ENCODE data around the gene C15orf40. TPM values are rescaled to one million over a fixed set of nuclear protein-coding genes. Genes with fewer than 3 reads are reported as not detected.

C15orf40 gene
- total RNA-seq, 5 donors from 2014 or later (not counting 1 experiment from before 2014, with no cell fraction given): 13.8 to 40.5 (median 37.7) TPM

DNA sequence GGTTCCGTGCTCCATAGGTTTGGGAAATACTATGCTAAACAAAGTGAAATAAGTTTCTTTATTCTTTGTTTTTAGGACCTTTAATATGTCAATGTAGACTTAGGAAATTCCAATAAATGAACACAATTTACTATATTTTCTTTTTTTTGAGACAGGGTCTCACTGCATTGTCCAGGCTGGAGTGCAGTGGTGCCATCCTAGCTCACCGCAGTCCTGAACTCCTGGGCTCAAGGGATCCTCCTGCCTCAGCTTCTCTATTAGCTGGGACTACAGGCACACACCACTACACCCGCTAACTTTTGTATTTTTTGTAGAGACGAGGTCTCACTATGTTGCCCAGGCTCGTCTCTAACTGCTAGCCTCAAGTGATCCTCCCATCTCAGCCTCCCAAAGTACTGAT is 46.5 kb downstream of the C15orf40 start:
- H3K27me3 Mint-ChIP-seq: no peaks in the 10 kb centered on the region
- DNase-seq (no peak), ATAC-seq (replicated peaks in 1 of 4) (no peak)
- POLR2A ChIA-PET: no interaction called here
- Histone ChIP-seq H3K4me3 (ENCODE audit: control insufficient read depth in 1 of 2, extremely low read depth in 1 of 2, low read length in 1 of 2) (no peak overlapping the region), H3K4me1 (ENCODE audit: control insufficient read depth in 1 of 2, extremely low read depth in 1 of 2, insufficient read depth in 2 of 2, low read length in 2 of 2) (peaks cover 0 to 3% of the 10 kb centered on the region in 2 experiments), H3K27ac (ENCODE audit: low read length) (no peak overlapping the region), H3K9me3 (no peaks in the 10 kb centered on the region), H3K36me3 (ENCODE audit: control insufficient read depth in 2 of 2, extremely low read depth in 1 of 2, insufficient read depth in 1 of 2, low read length in 1 of 2) (no peaks in the 10 kb centered on the region), H3K27me3 (replicated peaks in 1 of 2; ENCODE audit: control insufficient read depth in 2 of 2, extremely low read depth in 1 of 2, insufficient read depth in 2 of 2, low read length in 1 of 2) (no peaks in the 10 kb centered on the region)
- H3K36me3 Mint-ChIP-seq: no peaks in the 10 kb centered on the region
- WGBS (ENCODE audit: insufficient coverage): 95% methylated on average over 3 of the region's 5 CpGs
- H3K4me1 Mint-ChIP-seq: peaks cover 6 to 11% (median 8%) of the 10 kb centered on the region in 3 donors
- CTCF ChIA-PET: interaction anchor here in 1 of 2 donors (1.1 kb wide), 1 partner anchor 34 kb away, joined by 4 read pairs; no protein-coding TSS in a partner anchor
- no peak overlapping the region for H3K4me3 Mint-ChIP-seq
- H3K9me3 Mint-ChIP-seq: no peaks in the 10 kb centered on the region
- H3K27ac Mint-ChIP-seq: no peak overlapping the region

- ATAC-seq (replicated peaks in 1 of 4) (no peak), DNase-seq (no peak)
- WGBS (ENCODE audit: insufficient coverage): no CpG with 5 or more reads among the region's 7 CpGs
- peaks cover 6 to 11% (median 8%) of the 10 kb centered on the region in 3 donors for H3K4me1 Mint-ChIP-seq
- Histone ChIP-seq H3K4me3 (ENCODE audit: control insufficient read depth in 1 of 2, extremely low read depth in 1 of 2, low read length in 1 of 2) (no peak overlapping the region), H3K4me1 (ENCODE audit: control insufficient read depth in 1 of 2, extremely low read depth in 1 of 2, insufficient read depth in 2 of 2, low read length in 2 of 2) (peaks cover 0 to 3% of the 10 kb centered on the region in 2 experiments), H3K27ac (ENCODE audit: low read length) (no peak overlapping the region), H3K9me3 (no peaks in the 10 kb centered on the region), H3K36me3 (ENCODE audit: control insufficient read depth in 2 of 2, extremely low read depth in 1 of 2, insufficient read depth in 1 of 2, low read length in 1 of 2) (no peaks in the 10 kb centered on the region), H3K27me3 (replicated peaks in 1 of 2; ENCODE audit: control insufficient read depth in 2 of 2, extremely low read depth in 1 of 2, insufficient read depth in 2 of 2, low read length in 1 of 2) (no peaks in the 10 kb centered on the region)
- H3K9me3 Mint-ChIP-seq: no peaks in the 10 kb centered on the region
- ChIA-PET CTCF (no interaction called here), POLR2A (interaction anchor here in 1 of 2 donors (0.6 kb wide), 1 partner anchor 245 kb away, joined by 4 read pairs; no protein-coding TSS in a partner anchor)
- H3K27ac Mint-ChIP-seq: no peak overlapping the region
- H3K4me3 Mint-ChIP-seq: no peak overlapping the region
- no peaks in the 10 kb centered on the region for H3K27me3 Mint-ChIP-seq
- peaks cover 4% of the 10 kb centered on the region for H3K36me3 Mint-ChIP-seq
These were observed 47.7 kb downstream of the C15orf40 start for GRCh38 chr15:82963471-82964341.

GRCh38 chr15:82960766-82961165 is 50.7 kb downstream of the C15orf40 start:
- H3K27me3 ChIP-seq (replicated peaks in 1 of 2; ENCODE audit: control insufficient read depth in 2 of 2, extremely low read depth in 1 of 2, insufficient read depth in 2 of 2, low read length in 1 of 2): no peaks in the 10 kb centered on the region
- no peaks in the 10 kb centered on the region for H3K36me3 ChIP-seq (ENCODE audit: control insufficient read depth in 2 of 2, extremely low read depth in 1 of 2, insufficient read depth in 1 of 2, low read length in 1 of 2)
- DNase-seq (no peak), ATAC-seq (replicated peaks in 1 of 4) (no peak)
- no peaks in the 10 kb centered on the region for H3K9me3 ChIP-seq
- H3K4me1 ChIP-seq (ENCODE audit: control insufficient read depth in 1 of 2, extremely low read depth in 1 of 2, insufficient read depth in 2 of 2, low read length in 2 of 2): no peaks in the 10 kb centered on the region
- no peak overlapping the region for H3K4me3 ChIP-seq (ENCODE audit: control insufficient read depth in 1 of 2, extremely low read depth in 1 of 2, low read length in 1 of 2)
- no peak overlapping the region for H3K27ac ChIP-seq (ENCODE audit: low read length)
- ChIA-PET POLR2A (no interaction called here), CTCF (no interaction called here)
- Mint-ChIP-seq H3K4me3 (no peak overlapping the region), H3K27ac (no peak overlapping the region), H3K36me3 (peaks cover 8% of the 10 kb centered on the region), H3K4me1 (peaks cover 0 to under 1% (median 0%) of the 10 kb centered on the region in 3 donors), H3K9me3 (no peaks in the 10 kb centered on the region), H3K27me3 (no peaks in the 10 kb centered on the region)
- 88% methylated on average over 2 of the region's 3 CpGs for WGBS (ENCODE audit: insufficient coverage)

- Mint-ChIP-seq H3K36me3 (peaks cover 8% of the 10 kb centered on the region), H3K4me3 (no peak overlapping the region), H3K9me3 (no peaks in the 10 kb centered on the region), H3K27ac (no peak overlapping the region), H3K27me3 (peaks cover 0 to under 1% of the 10 kb centered on the region in 2 donors), H3K4me1 (no peaks in the 10 kb centered on the region)
- Histone ChIP-seq H3K27me3 (replicated peaks in 1 of 2; ENCODE audit: control insufficient read depth in 2 of 2, extremely low read depth in 1 of 2, insufficient read depth in 2 of 2, low read length in 1 of 2) (no peaks in the 10 kb centered on the region), H3K4me3 (ENCODE audit: control insufficient read depth in 1 of 2, extremely low read depth in 1 of 2, low read length in 1 of 2) (no peak overlapping the region), H3K27ac (ENCODE audit: low read length) (no peak overlapping the region), H3K4me1 (ENCODE audit: control insufficient read depth in 1 of 2, extremely low read depth in 1 of 2, insufficient read depth in 2 of 2, low read length in 2 of 2) (no peaks in the 10 kb centered on the region), H3K36me3 (ENCODE audit: control insufficient read depth in 2 of 2, extremely low read depth in 1 of 2, insufficient read depth in 1 of 2, low read length in 1 of 2) (no peaks in the 10 kb centered on the region), H3K9me3 (no peaks in the 10 kb centered on the region)
- ATAC-seq (replicated peaks in 1 of 4): no peak
- DNase-seq: no peak
- WGBS (ENCODE audit: insufficient coverage): 96% methylated on average over 5 of the region's 5 CpGs
- CTCF ChIA-PET: no interaction called here
- POLR2A ChIA-PET: no interaction called here
These were observed 52.0 kb downstream of the C15orf40 start for GRCh38 chr15:82959423-82959822.

GRCh38 chr15:82958638-82959037 is 52.8 kb downstream of the C15orf40 start:
- peaks cover 8% of the 10 kb centered on the region for H3K36me3 Mint-ChIP-seq
- no peak overlapping the region for H3K27ac Mint-ChIP-seq
- H3K9me3 Mint-ChIP-seq: no peaks in the 10 kb centered on the region
- no peak overlapping the region for H3K4me3 ChIP-seq (ENCODE audit: control insufficient read depth in 1 of 2, extremely low read depth in 1 of 2, low read length in 1 of 2)
- H3K27me3 Mint-ChIP-seq: peaks cover 0 to 2% of the 10 kb centered on the region in 2 donors
- no CpG with 5 or more reads among the region's 1 CpG for WGBS (ENCODE audit: insufficient coverage)
- DNase-seq: no peak
- ChIA-PET POLR2A (no interaction called here), CTCF (no interaction called here)
- no peaks in the 10 kb centered on the region for H3K9me3 ChIP-seq
- ATAC-seq (replicated peaks in 1 of 4): no peak
- no peaks in the 10 kb centered on the region for H3K36me3 ChIP-seq (ENCODE audit: control insufficient read depth in 2 of 2, extremely low read depth in 1 of 2, insufficient read depth in 1 of 2, low read length in 1 of 2)
- H3K4me1 ChIP-seq (ENCODE audit: control insufficient read depth in 1 of 2, extremely low read depth in 1 of 2, insufficient read depth in 2 of 2, low read length in 2 of 2): no peaks in the 10 kb centered on the region
- peaks cover 0 to 2% of the 10 kb centered on the region in 2 experiments for H3K27me3 ChIP-seq (replicated peaks in 1 of 2; ENCODE audit: control insufficient read depth in 2 of 2, extremely low read depth in 1 of 2, insufficient read depth in 2 of 2, low read length in 1 of 2)
- H3K27ac ChIP-seq (ENCODE audit: low read length): no peak overlapping the region
- no peaks in the 10 kb centered on the region for H3K4me1 Mint-ChIP-seq
- H3K4me3 Mint-ChIP-seq: no peak overlapping the region

GRCh38 chr15:82952158-82953081 is 59.0 kb downstream of the C15orf40 start, which contains the start of gene HOMER2:
TSS of gene HOMER2 (minus strand) at chr15:82952720. CDS start at chr15:82952535, 185 bp downstream.
- H3K9me3 Mint-ChIP-seq: no peaks in the 10 kb centered on the region
- Histone ChIP-seq H3K27ac (ENCODE audit: low read length) (no peak within 1 kb of the TSS), H3K4me3 (ENCODE audit: control insufficient read depth in 1 of 2, extremely low read depth in 1 of 2, low read length in 1 of 2) (peak within 1 kb of the TSS in 1 of 2 donors; percentile 64), H3K27me3 (replicated peaks in 1 of 2; ENCODE audit: control insufficient read depth in 2 of 2, extremely low read depth in 1 of 2, insufficient read depth in 2 of 2, low read length in 1 of 2) (peaks cover 0 to 31% of the 10 kb centered on the region in 2 experiments), H3K4me1 (ENCODE audit: control insufficient read depth in 1 of 2, extremely low read depth in 1 of 2, insufficient read depth in 2 of 2, low read length in 2 of 2) (peaks cover 0 to 9% of the 10 kb centered on the region in 2 experiments), H3K36me3 (ENCODE audit: control insufficient read depth in 2 of 2, extremely low read depth in 1 of 2, insufficient read depth in 1 of 2, low read length in 1 of 2) (no peaks in the 10 kb centered on the region), H3K9me3 (no peaks in the 10 kb centered on the region)
- H3K27me3 Mint-ChIP-seq: peaks cover 3 to 13% of the 10 kb centered on the region in 2 donors
- ATAC-seq (replicated peaks in 1 of 4) (peak; percentile 62 to 80 (median 70)), DNase-seq (peak in 10 of 35 experiments; percentile 1 to 24 (median 2))
- ChIA-PET POLR2A (no interaction called here), CTCF (interaction anchor here in 1 of 2 donors (1.2 kb wide), 1 partner anchor 47 kb away, joined by 3 read pairs; no protein-coding TSS in a partner anchor)
- no peak within 1 kb of the TSS for H3K27ac Mint-ChIP-seq
- peaks cover 0 to 4% (median 2%) of the 10 kb centered on the region in 3 donors for H3K4me1 Mint-ChIP-seq
- H3K36me3 Mint-ChIP-seq: no peaks in the 10 kb centered on the region
- WGBS (ENCODE audit: insufficient coverage): 2% methylated on average over 117 of the region's 119 CpGs
- peak within 1 kb of the TSS; percentile 58 to 75 (median 73) for H3K4me3 Mint-ChIP-seq
